ENCODE measurements around the gene MRC2. TPM values are rescaled to one million over a fixed set of nuclear protein-coding genes. Genes with fewer than 3 reads are reported as not detected.

The MRC2 gene
- total RNA-seq, 1 donor from 2014 or later = 127 TPM

DNA sequence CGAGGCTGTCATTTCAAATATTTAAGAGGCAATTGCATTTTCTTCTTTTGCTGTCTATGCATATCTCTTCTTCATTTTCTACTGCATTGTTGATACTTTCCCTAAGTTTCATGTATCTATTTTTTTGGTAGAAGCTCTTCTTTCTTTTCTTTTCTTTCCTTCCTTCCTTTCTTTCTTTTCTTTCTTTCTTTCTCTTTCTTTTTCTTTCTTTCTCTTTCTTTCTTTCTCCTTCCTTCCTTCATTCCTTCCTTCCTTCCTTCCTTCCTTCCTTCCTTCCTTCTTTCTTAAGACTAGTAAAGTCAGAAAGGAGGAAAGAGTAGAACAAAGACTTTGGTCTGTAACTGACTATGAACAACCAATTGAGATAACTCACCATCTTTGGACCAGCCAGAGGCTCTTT lies 33.9 kb downstream of the MRC2 start:
- Histone ChIP-seq H3K4me3 (no peak overlapping the region), H3K4me1 (no peaks in the 10 kb centered on the region), H3K9me3 (no peaks in the 10 kb centered on the region), H3K27me3 (no peaks in the 10 kb centered on the region), H3K27ac (no peak overlapping the region), H3K36me3 (no peaks in the 10 kb centered on the region)
- TF ChIP-seq, protein P1, sequence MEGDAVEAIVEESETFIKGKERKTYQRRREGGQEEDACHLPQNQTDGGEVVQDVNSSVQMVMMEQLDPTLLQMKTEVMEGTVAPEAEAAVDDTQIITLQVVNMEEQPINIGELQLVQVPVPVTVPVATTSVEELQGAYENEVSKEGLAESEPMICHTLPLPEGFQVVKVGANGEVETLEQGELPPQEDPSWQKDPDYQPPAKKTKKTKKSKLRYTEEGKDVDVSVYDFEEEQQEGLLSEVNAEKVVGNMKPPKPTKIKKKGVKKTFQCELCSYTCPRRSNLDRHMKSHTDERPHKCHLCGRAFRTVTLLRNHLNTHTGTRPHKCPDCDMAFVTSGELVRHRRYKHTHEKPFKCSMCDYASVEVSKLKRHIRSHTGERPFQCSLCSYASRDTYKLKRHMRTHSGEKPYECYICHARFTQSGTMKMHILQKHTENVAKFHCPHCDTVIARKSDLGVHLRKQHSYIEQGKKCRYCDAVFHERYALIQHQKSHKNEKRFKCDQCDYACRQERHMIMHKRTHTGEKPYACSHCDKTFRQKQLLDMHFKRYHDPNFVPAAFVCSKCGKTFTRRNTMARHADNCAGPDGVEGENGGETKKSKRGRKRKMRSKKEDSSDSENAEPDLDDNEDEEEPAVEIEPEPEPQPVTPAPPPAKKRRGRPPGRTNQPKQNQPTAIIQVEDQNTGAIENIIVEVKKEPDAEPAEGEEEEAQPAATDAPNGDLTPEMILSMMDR (IDR thresholded peaks at IDR 0.05) = no peak
- no peak for ATAC-seq
- no peak for DNase-seq
- intact Hi-C loops (cut with DNase I) = no loop called here

GRCh38 chr17:62662855-62663254 lies 35.4 kb downstream of the MRC2 start:
- Histone ChIP-seq H3K4me1 (no peaks in the 10 kb centered on the region), H3K27ac (no peak overlapping the region), H3K9me3 (no peaks in the 10 kb centered on the region), H3K27me3 (no peaks in the 10 kb centered on the region), H3K36me3 (peaks cover 6% of the 10 kb centered on the region), H3K4me3 (no peak overlapping the region)
- TF ChIP-seq, protein P1 (IDR thresholded peaks at IDR 0.05) = no peak
- intact Hi-C loops (cut with DNase I) = no loop called here
- ATAC-seq = no peak
- no peak for DNase-seq

- Histone ChIP-seq H3K4me1 (no peaks in the 10 kb centered on the region), H3K27me3 (no peaks in the 10 kb centered on the region), H3K27ac (no peak overlapping the region), H3K4me3 (no peak overlapping the region), H3K9me3 (no peaks in the 10 kb centered on the region), H3K36me3 (peaks cover 8% of the 10 kb centered on the region)
- TF ChIP-seq, protein P1 (IDR thresholded peaks at IDR 0.05) = no peak
- DNase-seq (peak; percentile 5), ATAC-seq (no peak)
- intact Hi-C loops (cut with DNase I) = no loop called here
Measured at GRCh38 chr17:62663304-62663703, 35.8 kb downstream of the MRC2 start.

GRCh38 chr17:62664336-62665120 lies 37.1 kb downstream of the MRC2 start:
- no peaks in the 10 kb centered on the region for H3K4me1 ChIP-seq
- H3K27me3 ChIP-seq = no peaks in the 10 kb centered on the region
- intact Hi-C loops (cut with DNase I) = no loop called here
- no peaks in the 10 kb centered on the region for H3K9me3 ChIP-seq
- H3K36me3 ChIP-seq = peaks cover 8% of the 10 kb centered on the region
- ATAC-seq = peak; percentile 20
- H3K4me3 ChIP-seq = no peak overlapping the region
- no peak overlapping the region for H3K27ac ChIP-seq
- peak; percentile 60 for DNase-seq
- TF ChIP-seq, protein P1 (IDR thresholded peaks at IDR 0.05) = no peak

- H3K36me3 ChIP-seq = peaks cover 8% of the 10 kb centered on the region
- intact Hi-C loops (cut with DNase I) = no loop called here
Measured at GRCh38 chr17:62665599-62665998, 38.1 kb downstream of the MRC2 start.

More at GRCh38 chr17:62665599-62665998, 38.1 kb downstream of the MRC2 start:
- Histone ChIP-seq H3K27me3 (no peaks in the 10 kb centered on the region), H3K27ac (no peak overlapping the region), H3K4me3 (no peak overlapping the region), H3K4me1 (no peaks in the 10 kb centered on the region), H3K9me3 (no peaks in the 10 kb centered on the region)
- ATAC-seq (no peak), DNase-seq (peak; percentile 43)
- TF ChIP-seq, protein P1 (IDR thresholded peaks at IDR 0.05) = no peak

All from upper lobe of right lung (tissue), 1 donor.